IMR-90 (cell line): ENCODE results near the gene STUB1. TPM values are rescaled to one million over a fixed set of nuclear protein-coding genes. Genes with fewer than 3 reads are reported as not detected.

ENCODE experiments used
- ATAC-seq: fragments of 200-7000 bp; cut with Tn5 transposase; 2 replicates; pipeline ENCODE4 v1.9.1; 2020; ENCODE audit warnings: low read depth, mild to moderate bottlenecking, moderate library complexity
- BruUV-seq: library from RNA; stranded (reverse); fragments of 400-500 nt; replicated peaks from 2 replicates; lab custom pipeline; 2021; lab: Mats Ljungman, UMichigan
- CTCF ChIA-PET: fragments of 300-600 bp; formaldehyde crosslinking; extraction: SDS; loops from one replicate; lab custom pipeline; 2021; ENCODE audit warnings: antibody characterized with exemption; lab: Yijun Ruan, JAX
- POLR2A ChIA-PET: fragments of 300-600 bp; sonication (Branson Sonifier 250); formaldehyde crosslinking; loops from one replicate; lab custom pipeline; 2022; ENCODE audit warnings: antibody characterized with exemption; ENCODE audit not compliant: unreplicated experiment; lab: Charles Lee
- DNase-seq: peaks from one replicate; pipeline ENCODE4 v3.0.0; 2013
- H2AFZ ChIP-seq: replicated peaks from 2 replicates; pipeline ENCODE3; 2013; ENCODE audit warnings: low read length, mild to moderate bottlenecking; ENCODE audit not compliant: poor library complexity
- H2AK5ac ChIP-seq: 2 replicates; pipeline ENCODE4 v1.6.1; 2013; ENCODE audit warnings: low read depth, low read length, inconsistent platforms
- H2AK9ac ChIP-seq: replicated peaks from 2 replicates; pipeline ENCODE3; 2013; ENCODE audit warnings: mild to moderate bottlenecking, low read depth, low read length, moderate library complexity; ENCODE audit not compliant: poor library complexity
- H2BK120ac ChIP-seq: 2 replicates; pipeline ENCODE4 v1.6.1; 2013; ENCODE audit warnings: low read depth, low read length, inconsistent platforms
- H2BK15ac ChIP-seq: 3 replicates; pipeline ENCODE4 v1.6.1; 2013; ENCODE audit warnings: low read depth, low read length, inconsistent platforms
- H2BK20ac ChIP-seq: 2 replicates; pipeline ENCODE4 v1.6.1; 2013; ENCODE audit warnings: low read depth, mild to moderate bottlenecking, inconsistent platforms, low read length, moderate library complexity
- H2BK5ac ChIP-seq: 2 replicates; pipeline ENCODE4 v1.6.1; 2013; ENCODE audit warnings: mild to moderate bottlenecking, low read depth, low read length, inconsistent platforms; ENCODE audit not compliant: poor library complexity, severe bottlenecking
- H3K14ac ChIP-seq: replicated peaks from 2 replicates; pipeline ENCODE4 v1.6.1; 2013; ENCODE audit warnings: low read depth, low read length, inconsistent platforms
- H3K18ac ChIP-seq: 2 replicates; pipeline ENCODE4 v1.6.1; 2013; ENCODE audit warnings: low read depth, low read length, control low read depth
- H3K23ac ChIP-seq: 2 replicates; pipeline ENCODE4 v1.6.1; 2013; ENCODE audit warnings: low read depth, low read length, inconsistent platforms
- H3K27ac ChIP-seq: 2 replicates; pipeline ENCODE4 v1.5.1; 2013; ENCODE audit warnings: mild to moderate bottlenecking, control low read depth, low read length; ENCODE audit not compliant: insufficient read depth
- H3K27me3 ChIP-seq: 2 replicates; pipeline ENCODE4 v1.6.1; 2013; ENCODE audit warnings: low read length; ENCODE audit not compliant: control insufficient read depth, insufficient read depth
- H3K36me3 ChIP-seq: 2 replicates; pipeline ENCODE4 v1.6.1; 2013; ENCODE audit warnings: low read length, mixed read lengths; ENCODE audit not compliant: control insufficient read depth, insufficient read depth
- H3K4ac ChIP-seq: 2 replicates; pipeline ENCODE4 v1.6.1; 2013; ENCODE audit warnings: low read depth, low read length, inconsistent platforms
- H3K4me1 ChIP-seq: 2 replicates; pipeline ENCODE4 v1.6.1; 2013; ENCODE audit warnings: low read length, mixed read lengths; ENCODE audit not compliant: control insufficient read depth, insufficient read depth
- H3K4me2 ChIP-seq: 2 replicates; pipeline ENCODE4 v1.6.1; 2013; ENCODE audit warnings: low read depth, mild to moderate bottlenecking, control low read depth, low read length, moderate library complexity
- H3K4me3 ChIP-seq: 2 replicates; pipeline ENCODE4 v1.5.1; 2013; ENCODE audit warnings: low read depth, mild to moderate bottlenecking, control low read depth, low read length, moderate library complexity; ENCODE audit not compliant: insufficient read depth
- H3K56ac ChIP-seq: 2 replicates; pipeline ENCODE4 v1.6.1; 2013; ENCODE audit warnings: low read length, inconsistent platforms; ENCODE audit not compliant: insufficient read depth; ENCODE audit errors: extremely low read depth
- H3K79me1 ChIP-seq, 2 experiments: 2 replicates each; pipeline ENCODE4 v1.6.1; 2013; ENCODE audit warnings: low read length in 2 of 2, inconsistent platforms in 1 of 2, low read depth in 1 of 2
- H3K9ac ChIP-seq: 2 replicates; pipeline ENCODE4 v1.6.1; 2013; ENCODE audit warnings: low read depth, low read length, control low read depth
- H3K9me1 ChIP-seq: 2 replicates; pipeline ENCODE4 v1.6.1; 2013; ENCODE audit warnings: low read length, inconsistent platforms; ENCODE audit not compliant: insufficient read depth
- H3K9me3 ChIP-seq: 2 replicates; pipeline ENCODE4 v1.6.1; 2013; ENCODE audit warnings: low read length; ENCODE audit not compliant: control insufficient read depth, insufficient read depth
- H4K20me1 ChIP-seq: 2 replicates; pipeline ENCODE4 v1.6.1; 2013; ENCODE audit warnings: low read length, inconsistent platforms; ENCODE audit not compliant: insufficient read depth
- H4K5ac ChIP-seq: 2 replicates; pipeline ENCODE4 v1.6.1; 2013; ENCODE audit warnings: mild to moderate bottlenecking, low read depth, low read length, control low read depth
- H4K8ac ChIP-seq, 2 experiments: 2 replicates each; pipeline ENCODE4 v1.6.1; 2013; ENCODE audit warnings: low read depth in 2 of 2, low read length in 2 of 2, control low read depth in 1 of 2, inconsistent platforms in 1 of 2
- H4K91ac ChIP-seq: 2 replicates; pipeline ENCODE4 v1.6.1; 2013; ENCODE audit warnings: low read depth, low read length, inconsistent platforms; ENCODE audit not compliant: insufficient read depth
- BHLHE40 ChIP-seq: fragments of 150-350 bp; IDR thresholded peaks from 2 replicates; pipeline ENCODE4 v1.6.1; 2016; ENCODE audit warnings: mild to moderate bottlenecking, low read depth, low read length
- CEBPB ChIP-seq: IDR thresholded peaks from 2 replicates; pipeline ENCODE4 v1.6.1; 2012; ENCODE audit warnings: low read depth, low read length, improper control_type of control experiment
- CTCF ChIP-seq: conservative IDR thresholded peaks from 2 replicates; pipeline ENCODE4 v1.5.1; 2012; ENCODE audit warnings: mild to moderate bottlenecking, low read depth, low read length, improper control_type of control experiment
- FOS ChIP-seq: fragments of 150-350 bp; IDR thresholded peaks from 2 replicates; pipeline ENCODE4 v1.6.1; 2016; ENCODE audit warnings: low read depth, low read length
- MAFK ChIP-seq: IDR thresholded peaks from 2 replicates; pipeline ENCODE4 v1.6.1; 2012; ENCODE audit warnings: low read depth, low read length, improper control_type of control experiment
- MXI1 ChIP-seq: IDR thresholded peaks from 2 replicates; pipeline ENCODE4 v1.6.1; 2012; ENCODE audit warnings: low read depth, mild to moderate bottlenecking, low read length, moderate library complexity, borderline replicate concordance
- NFE2L2 ChIP-seq: fragments of 150-350 bp; IDR thresholded peaks from 2 replicates; pipeline ENCODE4 v1.6.1; 2016; ENCODE audit warnings: low read depth, mild to moderate bottlenecking, low read length
- RAD21 ChIP-seq: IDR thresholded peaks from 2 replicates; pipeline ENCODE4 v1.6.1; 2012; ENCODE audit warnings: low read length, improper control_type of control experiment
- SMC3 ChIP-seq: fragments of 150-350 bp; IDR thresholded peaks from 2 replicates; pipeline ENCODE4 v1.6.1; 2016; ENCODE audit warnings: low read depth, mild to moderate bottlenecking, antibody characterized with exemption, low read length, moderate library complexity
- USF2 ChIP-seq: fragments of 150-350 bp; IDR thresholded peaks from 2 replicates; pipeline ENCODE4 v1.6.1; 2017; ENCODE audit warnings: mild to moderate bottlenecking, antibody characterized with exemption, low read length, low read depth
- WGBS, 2 experiments: methylation state at CpG; one replicate each; pipeline versions ENCODE4 v1.1.5 to v1.1.7; 2013; ENCODE audit warnings: missing lambda C conversion rate in 2 of 2; ENCODE audit not compliant: insufficient read length in 1 of 2; ENCODE audit errors: extremely low coverage in 2 of 2; 5-methylcytosine and 5-hydroxymethylcytosine counted together
- dilution Hi-C: fragments of 300-500 bp; cut with HindIII; formaldehyde crosslinking; loops from one replicate; pipeline ENCODE4 v1.14.3; 2018; ENCODE audit warnings: low sequenced_read_pairs; ENCODE audit not compliant: unreplicated experiment
- in situ Hi-C: fragments of 300-500 bp; cut with MboI; formaldehyde crosslinking; loops from 3 replicates; pipeline ENCODE4 v1.14.3; 2019; ENCODE audit warnings: low sequenced_read_pairs, inconsistent platforms, mixed read lengths
- intact Hi-C: fragments of 100-400 bp; cut with micrococcal nuclease; formaldehyde crosslinking; loops from 2 replicates; pipeline ENCODE4 v1.10.0; 2022
- polyA plus RNA-seq, 3 experiments: library from polyadenylated mRNA; depleted of rRNA; stranded (reverse); fragments of >200 nt; gene quantifications; 2 replicates each; pipeline ENCODE4 v1.2.3, GENCODE V29; 2012; ENCODE audit warnings: low replicate concordance in 1 of 3
- total RNA-seq: library from RNA; depleted of rRNA; stranded (reverse); fragments of >200 nt; gene quantifications from 2 replicates; pipeline ENCODE4 v1.2.3, GENCODE V29; 2012

Gene STUB1
- total and polyA plus RNA-seq, 2 of the 4 experiments (the other 2 are of a cell fraction) = 183 to 186 TPM

GRCh38 chr16:716768-717325, 36.6 kb downstream of the STUB1 start:
- DNase-seq (no peak), ATAC-seq (no peak)
- Histone ChIP-seq H4K5ac (no peak overlapping the region), H3K79me1 (peaks cover 13 to 23% of the 10 kb centered on the region in 2 experiments), H2BK20ac (no peak overlapping the region), H4K20me1 (peaks cover 7% of the 10 kb centered on the region), H4K8ac (no peak overlapping the region), H3K4me2 (no peak overlapping the region), H4K91ac (no peak overlapping the region), H3K18ac (no peak overlapping the region), H3K9ac (no peak overlapping the region), H3K9me3 (no peaks in the 10 kb centered on the region), H2BK15ac (no peak overlapping the region), H3K4me1 (peaks cover 20% of the 10 kb centered on the region), H3K27me3 (no peaks in the 10 kb centered on the region), H3K56ac (no peak overlapping the region), H2BK5ac (no peak overlapping the region), H2AK5ac (no peak overlapping the region; the same call in 1 of the 2 replicates), H2AK9ac (no peak overlapping the region), H3K14ac (no peak overlapping the region), H3K36me3 (no peaks in the 10 kb centered on the region), H3K9me1 (no peaks in the 10 kb centered on the region), H3K23ac (no peak overlapping the region), H2BK120ac (no peak overlapping the region), H3K4me3 (no peak overlapping the region), H2AFZ (no peak overlapping the region), H3K27ac (no peak overlapping the region), H3K4ac (no peak overlapping the region)
- in situ Hi-C loops = loop anchor here (25.0 kb wide), 1 partner anchor 345 kb away; the partner anchor contains the start of gene SSTR5
- WGBS, 2 experiments = 94% methylated on average over 13 of the region's 29 CpGs; no CpG with 5 or more reads in 1 of the 2 experiments
- intact Hi-C loops = no loop called here
- ChIA-PET POLR2A (no interaction called here), CTCF (no interaction called here)
- TF ChIP-seq SMC3 (no peak), NFE2L2 (no peak), MAFK (no peak), CTCF (no peak), MXI1 (no peak), FOS (no peak), CEBPB (no peak), RAD21 (no peak), BHLHE40 (no peak), USF2 (no peak)
- dilution Hi-C loops = no loop called here
- BruUV-seq = no TSS peak
